ENCODE results near the gene DIP2C.

DNA sequence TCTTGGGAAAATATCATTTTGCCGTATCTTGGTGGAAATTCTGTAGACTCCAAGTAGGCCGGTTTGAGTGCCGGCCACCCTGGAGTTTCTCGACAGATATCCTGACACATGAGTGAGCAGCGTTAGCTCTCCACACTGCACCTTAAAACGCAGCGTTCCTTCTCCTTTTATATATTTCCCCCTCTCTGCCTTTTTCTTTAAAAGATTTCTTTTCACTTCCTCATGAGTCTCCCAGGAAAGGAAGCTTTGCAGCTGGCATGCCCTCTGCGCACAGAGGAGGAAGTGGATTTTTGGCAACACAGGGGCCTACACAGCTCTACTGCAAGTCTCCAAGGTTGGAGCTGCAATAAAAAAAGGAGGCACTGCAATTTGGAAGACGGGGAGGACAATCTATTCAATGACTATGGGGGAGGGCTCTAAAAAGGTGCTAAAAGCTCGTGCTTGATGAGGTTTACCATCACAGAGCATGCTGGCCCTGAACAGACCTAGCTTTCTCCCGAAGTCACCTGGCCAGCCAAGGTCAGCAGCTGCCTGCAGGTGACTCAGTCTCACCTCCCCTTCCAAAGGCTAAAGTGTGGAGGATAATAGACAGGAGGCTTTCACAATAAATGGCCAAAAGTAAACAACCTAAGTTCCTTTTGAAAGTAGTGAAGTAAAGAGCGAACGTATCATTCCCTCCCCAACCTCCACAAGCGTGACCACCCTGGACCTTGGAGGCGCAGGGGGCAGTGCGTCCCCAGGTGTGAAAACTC is 301.4 kb downstream of the DIP2C start:
- TF ChIP-seq, protein P1, sequence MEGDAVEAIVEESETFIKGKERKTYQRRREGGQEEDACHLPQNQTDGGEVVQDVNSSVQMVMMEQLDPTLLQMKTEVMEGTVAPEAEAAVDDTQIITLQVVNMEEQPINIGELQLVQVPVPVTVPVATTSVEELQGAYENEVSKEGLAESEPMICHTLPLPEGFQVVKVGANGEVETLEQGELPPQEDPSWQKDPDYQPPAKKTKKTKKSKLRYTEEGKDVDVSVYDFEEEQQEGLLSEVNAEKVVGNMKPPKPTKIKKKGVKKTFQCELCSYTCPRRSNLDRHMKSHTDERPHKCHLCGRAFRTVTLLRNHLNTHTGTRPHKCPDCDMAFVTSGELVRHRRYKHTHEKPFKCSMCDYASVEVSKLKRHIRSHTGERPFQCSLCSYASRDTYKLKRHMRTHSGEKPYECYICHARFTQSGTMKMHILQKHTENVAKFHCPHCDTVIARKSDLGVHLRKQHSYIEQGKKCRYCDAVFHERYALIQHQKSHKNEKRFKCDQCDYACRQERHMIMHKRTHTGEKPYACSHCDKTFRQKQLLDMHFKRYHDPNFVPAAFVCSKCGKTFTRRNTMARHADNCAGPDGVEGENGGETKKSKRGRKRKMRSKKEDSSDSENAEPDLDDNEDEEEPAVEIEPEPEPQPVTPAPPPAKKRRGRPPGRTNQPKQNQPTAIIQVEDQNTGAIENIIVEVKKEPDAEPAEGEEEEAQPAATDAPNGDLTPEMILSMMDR (IDR thresholded peaks at IDR 0.05) = no peak
- TF ChIP-seq POLR2A (IDR thresholded peaks at IDR 0.05) = no peak
